ENCODE results near the gene METTL16. TPM values are rescaled to one million over a fixed set of nuclear protein-coding genes. Genes with fewer than 3 reads are reported as not detected.

METTL16 gene
- total and polyA plus RNA-seq, 2 experiments from 2014 or later = 40.1 to 80.8 TPM

DNA sequence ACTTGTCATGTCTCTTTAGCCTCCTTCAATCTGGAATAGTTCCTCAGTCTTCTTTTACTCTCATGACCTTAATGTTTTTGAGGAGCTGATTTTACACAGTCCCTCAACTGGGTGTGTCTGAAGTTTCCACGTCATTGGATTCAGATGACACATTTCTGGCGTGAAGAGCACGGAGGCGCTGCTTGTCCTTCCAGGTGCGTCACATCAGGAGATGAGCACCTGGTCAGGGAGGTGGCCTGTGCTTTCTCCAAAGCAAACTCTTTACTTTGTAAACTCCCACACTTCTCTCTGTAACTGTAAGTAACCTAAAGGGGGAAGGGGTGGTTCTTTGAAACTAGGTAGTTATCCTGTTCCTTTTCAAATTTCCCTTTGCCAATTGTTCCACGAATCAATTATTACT lies 58.4 kb downstream of the METTL16 start:
- peaks cover 31% of the 10 kb centered on the region for H3K36me3 Mint-ChIP-seq (ENCODE audit: low read depth)
- DNase-seq (ENCODE audit: low spot score) = no peak
- H3K27me3 ChIP-seq (ENCODE audit: insufficient read depth) = no peaks in the 10 kb centered on the region
- no peak overlapping the region for H3K4me3 Mint-ChIP-seq
- H3K27me3 Mint-ChIP-seq (ENCODE audit: insufficient read depth, low read depth, poor library complexity) = peaks cover 3% of the 10 kb centered on the region
- peak overlapping the region; percentile 57; the same call in 1 of the 2 replicates for H3K27ac ChIP-seq (ENCODE audit: low read depth)
- H3K4me1 ChIP-seq (ENCODE audit: insufficient read depth) = 0 out of 2 replicates have a peak, but pooled peaks cover 8% of the 10 kb centered on the region
- H3K4me3 ChIP-seq = no peak overlapping the region
- no peak overlapping the region for H2AFZ ChIP-seq
- H3F3A ChIP-seq (replicated peaks; ENCODE audit: low read depth) = no peaks in the 10 kb centered on the region; the same call in 1 of the 2 replicates
- no peak overlapping the region for H3K4me2 ChIP-seq
- H3K79me2 ChIP-seq (replicated peaks; ENCODE audit: insufficient read depth) = 0 out of 2 replicates have a peak, but pooled peaks cover 5% of the 10 kb centered on the region
- peaks cover 2% of the 10 kb centered on the region for H4K20me1 ChIP-seq (replicated peaks; ENCODE audit: insufficient read depth)
- peaks cover 4% of the 10 kb centered on the region; the same call in 2 of the 3 replicates for H3K4me1 Mint-ChIP-seq
- no peaks in the 10 kb centered on the region for H3K9me2 ChIP-seq (ENCODE audit: insufficient read depth)
- no peaks in the 10 kb centered on the region; the same call in 1 of the 2 replicates for H3K36me3 ChIP-seq (ENCODE audit: insufficient read depth)
- no peak for ATAC-seq
- peaks cover 7% of the 10 kb centered on the region; the same call in 2 of the 3 replicates for H3K9me3 Mint-ChIP-seq
- no peak overlapping the region for H3K27ac Mint-ChIP-seq
- TF ChIP-seq CREB1 (CRISPR knock-in tag; IDR thresholded peaks at IDR 0.05; ENCODE audit: low read depth) = no peak
- no peak for TF ChIP-seq ZNF114 (CRISPR knock-in tag; IDR thresholded peaks at IDR 0.05)
- TF ChIP-seq JUNB (IDR thresholded peaks at IDR 0.05; ENCODE audit: unreplicated experiment) = no peak
- TF ChIP-seq STAT1 (IDR thresholded peaks at IDR 0.05; ENCODE audit: unreplicated experiment) = no peak
- no peak for TF ChIP-seq POLR2AphosphoS5 (IDR thresholded peaks at IDR 0.05; ENCODE audit: low read depth)
- TF ChIP-seq ZNF331 (CRISPR knock-in tag; IDR thresholded peaks at IDR 0.05; ENCODE audit: low read depth) = no peak
- TF ChIP-seq, protein P1, sequence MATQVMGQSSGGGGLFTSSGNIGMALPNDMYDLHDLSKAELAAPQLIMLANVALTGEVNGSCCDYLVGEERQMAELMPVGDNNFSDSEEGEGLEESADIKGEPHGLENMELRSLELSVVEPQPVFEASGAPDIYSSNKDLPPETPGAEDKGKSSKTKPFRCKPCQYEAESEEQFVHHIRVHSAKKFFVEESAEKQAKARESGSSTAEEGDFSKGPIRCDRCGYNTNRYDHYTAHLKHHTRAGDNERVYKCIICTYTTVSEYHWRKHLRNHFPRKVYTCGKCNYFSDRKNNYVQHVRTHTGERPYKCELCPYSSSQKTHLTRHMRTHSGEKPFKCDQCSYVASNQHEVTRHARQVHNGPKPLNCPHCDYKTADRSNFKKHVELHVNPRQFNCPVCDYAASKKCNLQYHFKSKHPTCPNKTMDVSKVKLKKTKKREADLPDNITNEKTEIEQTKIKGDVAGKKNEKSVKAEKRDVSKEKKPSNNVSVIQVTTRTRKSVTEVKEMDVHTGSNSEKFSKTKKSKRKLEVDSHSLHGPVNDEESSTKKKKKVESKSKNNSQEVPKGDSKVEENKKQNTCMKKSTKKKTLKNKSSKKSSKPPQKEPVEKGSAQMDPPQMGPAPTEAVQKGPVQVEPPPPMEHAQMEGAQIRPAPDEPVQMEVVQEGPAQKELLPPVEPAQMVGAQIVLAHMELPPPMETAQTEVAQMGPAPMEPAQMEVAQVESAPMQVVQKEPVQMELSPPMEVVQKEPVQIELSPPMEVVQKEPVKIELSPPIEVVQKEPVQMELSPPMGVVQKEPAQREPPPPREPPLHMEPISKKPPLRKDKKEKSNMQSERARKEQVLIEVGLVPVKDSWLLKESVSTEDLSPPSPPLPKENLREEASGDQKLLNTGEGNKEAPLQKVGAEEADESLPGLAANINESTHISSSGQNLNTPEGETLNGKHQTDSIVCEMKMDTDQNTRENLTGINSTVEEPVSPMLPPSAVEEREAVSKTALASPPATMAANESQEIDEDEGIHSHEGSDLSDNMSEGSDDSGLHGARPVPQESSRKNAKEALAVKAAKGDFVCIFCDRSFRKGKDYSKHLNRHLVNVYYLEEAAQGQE (IDR thresholded peaks at IDR 0.05; ENCODE audit: unreplicated experiment) = no peak
- TF ChIP-seq EZH2 (IDR thresholded peaks at IDR 0.05; ENCODE audit: low read depth, unreplicated experiment) = no peak
- TF ChIP-seq, protein P2, sequence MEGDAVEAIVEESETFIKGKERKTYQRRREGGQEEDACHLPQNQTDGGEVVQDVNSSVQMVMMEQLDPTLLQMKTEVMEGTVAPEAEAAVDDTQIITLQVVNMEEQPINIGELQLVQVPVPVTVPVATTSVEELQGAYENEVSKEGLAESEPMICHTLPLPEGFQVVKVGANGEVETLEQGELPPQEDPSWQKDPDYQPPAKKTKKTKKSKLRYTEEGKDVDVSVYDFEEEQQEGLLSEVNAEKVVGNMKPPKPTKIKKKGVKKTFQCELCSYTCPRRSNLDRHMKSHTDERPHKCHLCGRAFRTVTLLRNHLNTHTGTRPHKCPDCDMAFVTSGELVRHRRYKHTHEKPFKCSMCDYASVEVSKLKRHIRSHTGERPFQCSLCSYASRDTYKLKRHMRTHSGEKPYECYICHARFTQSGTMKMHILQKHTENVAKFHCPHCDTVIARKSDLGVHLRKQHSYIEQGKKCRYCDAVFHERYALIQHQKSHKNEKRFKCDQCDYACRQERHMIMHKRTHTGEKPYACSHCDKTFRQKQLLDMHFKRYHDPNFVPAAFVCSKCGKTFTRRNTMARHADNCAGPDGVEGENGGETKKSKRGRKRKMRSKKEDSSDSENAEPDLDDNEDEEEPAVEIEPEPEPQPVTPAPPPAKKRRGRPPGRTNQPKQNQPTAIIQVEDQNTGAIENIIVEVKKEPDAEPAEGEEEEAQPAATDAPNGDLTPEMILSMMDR (conservative IDR thresholded peaks at IDR 0.05; ENCODE audit: low read depth in 2 of 2) = no peak

DNA sequence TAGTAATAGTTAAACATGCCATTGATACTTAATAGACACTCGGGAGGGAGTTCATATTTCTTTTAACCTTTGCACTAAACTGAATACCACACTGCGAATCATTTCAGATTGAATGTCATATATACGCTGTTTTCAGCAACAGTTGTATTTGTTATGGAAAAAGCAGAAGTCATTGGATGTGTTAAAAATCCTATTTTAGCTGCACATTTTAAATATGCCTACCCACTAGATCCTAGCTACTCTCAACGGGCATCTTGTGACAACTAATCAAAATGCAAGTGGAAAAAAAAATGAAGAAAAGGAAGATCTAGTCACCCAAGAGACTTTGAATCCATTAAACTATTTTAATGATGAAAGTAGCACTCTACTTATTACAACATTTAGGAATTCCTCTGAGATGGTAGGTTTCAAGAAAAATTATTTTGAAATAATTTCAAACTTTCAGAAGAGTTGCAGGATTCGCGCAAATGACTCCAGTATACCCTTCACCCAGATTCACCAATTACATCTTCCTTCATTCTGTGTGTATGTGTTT lies 59.4 kb downstream of the METTL16 start:
- Histone ChIP-seq H4K20me1 (replicated peaks; ENCODE audit: insufficient read depth) (peaks cover 2% of the 10 kb centered on the region), H3K4me1 (ENCODE audit: insufficient read depth) (0 out of 2 replicates have a peak, but pooled peaks cover 8% of the 10 kb centered on the region), H3F3A (replicated peaks; ENCODE audit: low read depth) (no peaks in the 10 kb centered on the region; the same call in 1 of the 2 replicates), H3K9me2 (ENCODE audit: insufficient read depth) (no peaks in the 10 kb centered on the region), H2AFZ (no peak overlapping the region), H3K79me2 (replicated peaks; ENCODE audit: insufficient read depth) (0 out of 2 replicates have a peak, but pooled peaks cover 5% of the 10 kb centered on the region), H3K4me2 (no peak overlapping the region), H3K4me3 (no peak overlapping the region), H3K36me3 (ENCODE audit: insufficient read depth) (no peaks in the 10 kb centered on the region), H3K27ac (ENCODE audit: low read depth) (no peak overlapping the region), H3K27me3 (ENCODE audit: insufficient read depth) (no peaks in the 10 kb centered on the region)
- DNase-seq (ENCODE audit: low spot score) (no peak), ATAC-seq (no peak)
- Mint-ChIP-seq H3K27ac (no peak overlapping the region; the same call in 1 of the 2 replicates), H3K4me3 (no peak overlapping the region), H3K9me3 (peaks cover 7% of the 10 kb centered on the region; the same call in 2 of the 3 replicates), H3K27me3 (ENCODE audit: insufficient read depth, low read depth, poor library complexity) (peaks cover 3% of the 10 kb centered on the region), H3K4me1 (peaks cover 4% of the 10 kb centered on the region; the same call in 2 of the 3 replicates), H3K36me3 (ENCODE audit: low read depth) (peaks cover 25% of the 10 kb centered on the region)
- TF ChIP-seq JUNB (IDR thresholded peaks at IDR 0.05; ENCODE audit: unreplicated experiment) = no peak
- TF ChIP-seq CREB1 (CRISPR knock-in tag; IDR thresholded peaks at IDR 0.05; ENCODE audit: low read depth) = no peak
- TF ChIP-seq NANOG (IDR thresholded peaks at IDR 0.05; ENCODE audit: borderline replicate concordance) = no peak
- TF ChIP-seq, protein P2 (conservative IDR thresholded peaks at IDR 0.05; ENCODE audit: low read depth in 2 of 2) = no peak

Data from GM23338 (cell line).